ENCODE results near the gene PSMG1.

PSMG1 gene

DNA sequence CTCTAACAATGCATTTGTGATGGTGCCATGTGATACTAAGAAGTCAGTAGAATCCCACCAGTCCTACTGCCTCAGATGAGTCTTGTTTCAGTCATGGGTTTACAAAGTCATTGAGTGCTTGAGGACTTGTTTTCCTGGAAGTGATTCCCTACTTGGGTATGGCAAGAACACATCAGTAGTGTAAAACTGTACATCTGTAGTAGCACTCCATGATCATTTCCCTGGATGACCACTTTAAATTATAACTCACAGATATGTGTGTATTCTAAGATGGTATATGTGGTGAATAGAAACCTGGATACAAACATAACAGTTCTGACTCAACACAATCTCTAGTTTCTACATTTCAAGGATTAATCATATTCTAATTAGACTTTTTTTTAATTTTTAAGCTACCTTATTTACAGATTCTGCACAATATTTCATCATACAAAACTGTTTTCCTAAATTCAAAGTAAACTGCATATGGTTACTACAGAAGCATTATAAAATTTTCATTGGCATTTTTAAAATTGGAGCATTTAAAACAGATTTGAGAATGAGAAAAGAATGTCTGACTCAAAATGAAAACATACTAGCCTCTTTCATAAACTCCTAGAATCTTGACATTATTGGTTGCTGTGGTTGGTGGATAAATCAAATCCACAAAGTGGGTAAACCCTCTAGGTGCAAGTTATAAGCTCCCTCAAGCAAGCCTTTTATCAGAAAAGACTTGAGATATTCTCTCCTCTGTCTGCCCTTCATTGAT lies 6.8 kb upstream of the PSMG1 start:
- no peak for DNase-seq

DNA sequence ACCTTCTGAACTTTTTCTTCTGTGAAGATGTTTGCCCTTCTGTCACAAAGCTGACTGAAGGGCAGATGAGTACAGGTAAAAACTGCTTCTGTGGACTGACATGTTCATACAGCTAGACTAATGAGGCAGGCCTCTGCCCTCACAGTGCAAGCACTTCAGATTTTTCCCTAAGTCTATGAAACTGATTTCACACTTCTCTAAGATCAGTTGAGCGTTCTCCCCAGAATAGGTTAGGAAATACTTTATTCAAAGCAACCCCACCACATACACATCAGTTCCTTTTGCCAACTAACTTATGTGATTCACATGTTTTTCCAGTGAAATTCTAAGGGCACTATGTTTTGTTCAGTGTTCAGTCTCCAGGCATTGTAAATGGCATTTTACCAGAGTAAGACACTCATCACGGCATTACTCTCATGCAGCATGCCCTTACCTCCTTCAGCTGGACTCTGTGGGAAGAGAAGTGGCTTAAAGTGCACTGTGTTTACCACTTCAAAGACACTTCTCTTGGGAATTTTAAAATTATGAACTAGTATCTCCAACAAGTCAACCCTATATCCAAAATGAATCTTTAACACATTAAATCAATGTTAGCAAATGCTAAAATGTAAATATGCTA lies 5.4 kb upstream of the PSMG1 start:
- no peak for DNase-seq

DNA sequence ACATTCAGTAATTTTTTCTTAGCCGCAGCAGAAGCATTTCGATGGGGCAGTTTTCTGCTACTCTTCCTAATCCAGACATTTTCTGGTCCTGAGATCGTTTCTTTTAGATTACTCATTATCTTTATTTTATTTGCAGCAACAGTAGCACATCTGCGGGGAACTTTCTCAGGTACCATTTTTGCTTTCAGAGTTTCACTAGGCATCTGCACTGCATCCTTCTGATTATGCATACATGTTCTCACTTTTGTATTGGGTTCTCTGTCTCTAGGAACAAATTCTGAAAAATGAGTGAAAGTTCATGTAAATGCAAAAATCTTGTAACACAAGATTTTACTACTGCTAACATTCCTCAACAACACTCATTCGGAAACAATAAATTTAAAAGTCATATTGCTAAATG lies 3.9 kb upstream of the PSMG1 start:
- DNase-seq: no peak

DNA sequence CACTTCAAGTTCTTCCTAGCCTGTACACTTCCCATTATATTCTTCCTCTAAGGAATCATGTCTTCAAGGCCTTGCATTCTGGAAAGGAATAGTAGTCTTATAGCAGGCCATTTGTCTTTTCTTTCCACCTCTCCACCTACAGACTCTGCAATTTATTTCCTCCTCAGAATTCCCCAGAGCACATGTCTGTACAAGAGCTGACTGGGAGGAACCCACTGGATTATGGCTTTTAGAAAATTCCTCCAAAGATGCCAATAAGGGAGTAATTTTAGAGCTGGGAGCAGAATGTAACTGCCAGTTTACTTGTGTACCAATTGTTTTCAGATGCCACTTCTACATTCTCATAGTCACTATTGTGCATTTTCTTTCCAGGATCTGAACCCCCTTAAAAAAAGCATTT lies 3.4 kb upstream of the PSMG1 start:
- no peak for DNase-seq

DNA sequence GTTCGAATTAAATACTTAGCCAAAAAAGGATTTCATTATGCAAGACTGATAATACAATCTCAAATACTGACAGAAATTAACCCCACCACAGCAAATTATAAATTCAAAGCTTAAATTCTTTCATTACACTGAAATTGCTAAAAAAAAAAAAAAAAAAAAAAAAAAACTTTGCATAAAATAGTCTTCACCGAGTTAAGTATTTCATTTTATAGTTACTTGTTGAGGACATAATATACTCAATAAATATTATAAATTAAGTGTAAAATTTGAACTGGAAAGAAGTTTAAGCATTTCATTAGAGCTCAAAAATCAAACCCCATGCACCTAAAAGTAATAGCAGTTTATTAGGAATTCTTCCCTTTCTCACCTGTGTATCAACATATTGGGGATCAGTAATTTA lies 1.9 kb upstream of the PSMG1 start:
- DNase-seq: no peak

DNA sequence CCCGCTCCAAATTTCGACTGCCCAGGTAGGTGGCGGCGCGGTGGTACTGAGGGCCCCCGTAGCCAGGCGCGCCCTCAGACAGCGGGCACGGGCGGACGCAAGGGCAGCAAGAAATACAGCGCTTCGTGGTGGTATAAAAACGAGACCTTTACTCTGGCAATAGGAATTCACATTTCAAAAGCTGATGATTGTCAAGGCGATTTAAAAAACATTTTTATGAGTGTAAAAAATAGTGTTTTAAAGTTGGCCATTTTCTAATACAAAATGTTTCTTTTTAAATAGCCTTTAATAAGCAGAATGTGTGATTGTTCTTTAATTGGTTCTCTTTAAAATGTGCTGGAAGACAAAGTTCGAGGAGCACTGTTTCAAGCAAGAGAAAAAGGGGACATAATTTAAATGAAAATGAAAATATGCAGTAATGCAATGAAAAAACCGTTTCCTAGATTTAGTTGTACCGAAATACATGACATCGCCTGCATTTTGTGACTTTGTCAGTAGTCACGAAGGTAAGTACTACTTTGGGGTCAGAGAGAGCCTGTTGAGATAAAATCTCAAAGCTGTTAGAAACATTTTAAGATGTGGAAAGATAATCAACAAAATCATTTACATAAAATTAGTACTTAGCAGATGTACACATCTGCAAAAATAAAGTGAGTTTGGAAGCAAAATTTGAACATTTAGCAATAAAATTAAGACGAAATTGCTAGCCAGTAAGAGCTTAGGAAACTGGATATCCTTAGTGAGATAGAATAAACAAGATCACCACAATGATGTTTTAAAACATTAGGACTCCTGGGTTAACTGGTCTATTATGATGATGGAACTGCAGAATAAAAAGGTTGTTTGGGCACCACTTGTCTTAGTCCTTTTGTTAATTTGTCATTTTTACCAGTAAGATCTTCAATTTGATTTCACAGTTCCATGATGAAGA lies 1.1 kb upstream of the PSMG1 start:
- no peak for DNase-seq

DNA sequence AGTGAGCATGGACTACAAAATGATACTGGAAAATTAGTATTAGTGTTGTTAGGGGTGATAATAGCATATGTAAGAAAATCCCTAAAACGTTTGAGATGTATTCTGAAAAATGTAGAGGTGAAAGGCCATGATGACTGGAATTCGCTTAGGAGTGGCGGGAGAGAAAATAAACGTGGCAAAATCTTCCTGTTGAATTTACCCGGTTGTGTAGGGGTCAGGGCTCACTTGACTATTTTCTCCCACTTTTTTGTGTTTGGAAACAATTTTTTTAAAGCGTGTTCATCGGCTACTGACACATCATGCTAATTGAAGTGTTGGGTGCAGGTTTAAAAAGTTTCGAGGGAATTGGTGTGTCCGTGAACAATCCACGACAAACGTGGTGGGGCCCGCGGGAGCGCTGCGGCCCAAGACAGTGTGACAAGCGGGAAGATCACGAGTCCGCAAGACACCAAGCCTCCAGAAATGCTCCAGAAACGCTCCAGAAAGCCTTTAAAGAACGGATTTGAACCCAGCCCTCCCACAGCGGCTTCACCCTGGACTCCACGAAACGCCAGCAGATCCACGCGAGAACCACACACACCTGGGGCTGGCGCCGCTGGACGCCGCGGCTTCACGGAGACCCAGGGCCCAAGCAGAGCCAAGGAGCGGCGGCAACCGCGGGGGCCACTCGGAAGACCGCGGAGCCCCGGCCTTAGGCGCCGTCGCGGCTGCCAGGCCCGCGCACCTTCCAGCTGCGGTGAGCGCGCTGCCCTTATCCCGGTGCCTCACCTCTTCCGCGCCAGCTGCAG lies 573 bp downstream of the PSMG1 start:
- no peak for DNase-seq

DNA sequence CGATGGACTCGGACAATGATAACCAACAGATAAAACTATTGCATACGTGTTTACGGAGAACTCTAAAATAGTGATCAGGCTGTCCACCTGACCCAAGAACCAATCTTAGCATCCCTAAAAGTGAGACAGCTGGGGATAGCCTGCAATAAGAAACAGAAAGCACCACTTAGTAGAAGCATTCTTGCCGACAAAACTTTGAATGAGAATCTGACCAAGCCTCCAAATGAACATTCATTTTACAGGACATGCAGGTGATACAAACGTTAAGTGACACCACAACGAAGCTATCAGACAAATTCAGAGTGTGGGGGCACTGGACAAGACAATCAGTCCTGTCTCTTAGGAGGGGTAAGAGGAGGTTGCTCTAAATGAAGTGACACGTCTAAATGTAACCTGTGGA lies 1.2 kb downstream of the PSMG1 start:
- peak; percentile 3 for DNase-seq

DNA sequence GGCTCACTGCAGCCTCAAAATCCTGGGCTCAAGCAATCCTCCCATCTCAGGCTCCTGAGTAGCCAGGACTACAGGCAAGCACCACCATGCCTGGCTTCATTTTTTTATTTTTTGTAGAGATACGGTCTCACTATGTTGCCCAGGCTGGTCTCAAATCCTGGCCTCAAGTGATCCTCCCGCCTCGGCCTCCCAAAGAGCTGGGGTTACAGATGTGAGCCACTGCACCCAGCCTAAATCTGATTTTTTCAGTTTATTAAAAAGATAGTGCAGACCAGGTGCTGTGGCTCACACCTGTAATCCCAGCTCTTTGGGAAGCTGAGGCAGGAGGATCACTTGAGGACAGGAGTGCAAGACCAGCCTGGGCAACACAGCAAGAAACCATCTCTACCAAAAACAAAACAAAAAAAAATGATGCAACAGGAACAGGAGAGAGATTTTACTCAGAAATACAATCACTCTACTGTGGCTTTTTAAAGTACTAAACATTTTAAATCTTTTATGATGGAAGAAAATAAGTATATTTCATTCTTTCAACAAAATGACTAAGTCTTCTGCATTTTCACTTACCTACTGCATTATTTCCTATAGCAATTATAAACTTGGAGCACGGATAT lies 1.9 kb downstream of the PSMG1 start:
- no peak for DNase-seq

DNA sequence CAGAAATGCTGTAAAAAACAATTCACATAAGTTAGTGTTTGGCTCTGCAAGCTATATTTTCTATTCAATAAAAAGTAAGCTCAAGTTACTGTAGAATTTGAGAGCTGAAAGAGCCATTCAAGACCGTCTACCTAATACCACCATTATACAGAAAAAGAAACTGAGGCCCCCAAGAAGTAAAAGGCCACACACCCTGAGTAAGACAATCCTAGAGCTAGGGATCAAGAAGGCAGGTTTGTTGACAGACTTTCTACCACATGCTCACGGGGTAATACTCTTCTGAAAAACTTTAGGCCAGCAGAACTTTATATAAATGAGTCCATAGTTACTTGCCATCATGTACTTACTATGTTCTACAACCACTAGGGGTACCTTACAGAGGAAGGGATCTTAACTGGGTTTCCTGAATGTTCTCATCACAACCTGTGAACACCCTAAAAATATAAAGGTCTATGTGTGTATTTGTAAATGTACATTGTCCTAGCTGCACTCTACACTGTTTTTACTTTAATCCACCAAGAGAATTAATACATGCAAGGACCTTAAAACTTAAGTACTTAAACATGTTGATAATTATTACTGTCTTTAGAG lies 2.7 kb downstream of the PSMG1 start:
- no peak for DNase-seq

DNA sequence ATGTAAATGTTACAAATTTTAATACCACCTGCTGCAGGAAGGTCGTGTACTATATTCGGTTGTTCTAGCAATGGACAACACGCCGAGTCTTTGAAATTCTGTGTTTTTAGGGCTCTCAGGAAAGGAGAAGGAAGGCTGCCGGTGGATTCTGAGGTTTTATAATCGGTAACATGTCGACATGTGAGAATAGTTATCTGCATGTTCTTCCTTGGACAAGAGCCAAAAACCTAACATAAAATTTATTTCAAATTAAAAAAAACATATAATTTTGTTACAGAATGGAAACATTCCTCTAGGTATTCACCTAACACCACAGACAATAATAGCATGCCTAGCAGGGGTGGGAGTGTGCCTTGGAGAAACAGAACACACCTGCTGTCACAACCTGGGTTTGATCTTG lies 4.8 kb downstream of the PSMG1 start:
- DNase-seq: no peak

DNA sequence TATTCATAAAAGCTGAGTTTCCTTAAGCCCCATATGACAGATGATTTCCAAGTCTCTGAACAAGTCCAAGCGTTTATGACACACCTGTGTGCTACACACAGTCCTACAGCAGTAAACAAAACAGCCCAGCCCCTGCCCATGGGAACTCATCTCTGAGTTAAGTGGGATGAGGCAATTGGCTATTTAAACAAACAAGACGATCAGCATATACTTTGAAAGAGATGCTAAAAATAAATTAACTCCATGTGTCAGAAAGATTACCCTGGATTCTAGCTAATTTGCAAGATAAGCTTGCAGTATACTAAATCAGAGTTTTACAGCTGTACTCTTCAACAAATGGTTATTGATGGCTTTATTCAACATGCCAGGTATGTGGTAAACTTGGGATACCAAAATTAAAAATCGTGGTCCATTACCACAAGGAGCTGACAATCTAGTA lies 7.0 kb downstream of the PSMG1 start:
- no peak for DNase-seq

DNA sequence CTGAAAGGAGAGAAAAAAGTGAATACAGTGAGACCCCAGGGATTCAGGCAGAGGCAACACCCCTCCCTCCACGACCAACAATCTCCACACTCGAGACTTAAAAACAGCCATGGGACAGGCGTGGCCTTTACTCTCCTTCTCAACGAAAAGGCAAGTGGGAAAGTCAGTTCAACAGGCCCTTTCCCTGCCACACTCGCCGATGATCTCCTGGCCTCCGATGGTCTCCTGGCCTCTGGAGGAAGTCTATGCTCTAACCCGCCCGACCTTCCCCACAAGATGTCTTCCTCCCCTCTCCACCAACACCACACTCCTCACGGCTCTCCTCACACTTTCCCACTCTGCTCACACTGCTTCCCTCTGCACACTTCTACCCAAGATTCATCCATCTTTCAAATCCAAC lies 7.6 kb downstream of the PSMG1 start:
- no peak for DNase-seq

DNA sequence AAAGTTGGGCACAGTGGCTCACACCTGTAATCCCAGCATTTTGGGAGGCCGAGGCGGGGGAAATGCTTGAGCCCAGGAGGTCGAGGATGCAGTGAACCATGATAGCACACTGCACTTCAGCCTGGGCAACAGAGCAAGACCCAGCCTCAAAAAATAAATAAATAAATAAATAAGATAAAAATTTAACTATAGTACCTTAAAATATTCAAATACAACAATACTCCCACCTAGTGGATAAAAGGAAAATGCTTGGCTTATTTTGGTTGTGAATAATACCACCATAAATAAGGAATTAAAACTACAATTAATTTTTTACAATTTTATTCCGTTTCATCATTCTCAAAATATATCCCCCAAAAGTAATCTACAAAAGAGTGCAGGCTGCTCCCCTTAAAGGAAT lies 8.1 kb downstream of the PSMG1 start:
- no peak for DNase-seq

DNA sequence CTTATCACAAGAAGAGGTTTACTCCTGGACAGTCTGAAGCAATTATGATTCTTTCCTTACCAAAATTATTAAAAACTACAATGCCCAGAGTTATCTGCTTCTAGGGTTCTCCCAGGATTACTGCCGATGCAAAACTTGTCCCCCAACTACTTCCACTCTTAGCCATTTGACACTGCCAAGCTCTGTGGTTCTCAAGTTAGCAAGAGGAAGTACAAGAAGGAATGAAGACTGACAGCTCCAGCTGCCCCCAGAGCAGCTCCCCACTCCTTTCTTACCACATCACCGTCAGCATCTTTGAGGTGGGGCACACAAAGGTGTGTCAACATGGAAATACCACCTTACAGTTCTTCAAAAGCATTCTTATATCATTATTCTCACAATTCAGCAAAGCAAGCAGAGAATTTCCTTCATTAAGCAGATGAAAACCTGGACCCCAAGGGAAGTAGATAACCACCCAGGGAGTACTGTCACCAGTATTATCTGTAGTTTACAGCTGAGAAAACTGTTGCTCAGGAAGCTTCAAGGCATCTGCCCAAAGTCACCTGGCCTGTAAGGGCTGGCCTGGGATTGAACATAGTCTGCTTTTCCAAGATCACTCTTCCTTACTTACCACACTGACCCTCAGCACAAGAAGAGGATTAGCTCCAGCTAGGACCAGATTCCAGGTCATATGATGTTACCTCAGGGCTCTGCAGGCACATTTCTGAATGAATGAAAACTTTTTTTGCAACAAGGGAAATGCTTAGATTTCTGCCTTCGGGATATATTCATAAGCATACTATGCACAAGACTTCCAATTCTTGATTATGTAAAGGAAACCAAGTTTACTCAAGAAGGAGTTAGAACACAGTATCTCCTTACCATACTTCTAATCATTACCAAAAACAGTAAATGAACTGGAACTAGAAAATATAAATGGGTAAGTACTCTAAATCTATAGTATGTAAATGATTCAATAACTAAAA lies 9.3 kb downstream of the PSMG1 start:
- no peak for DNase-seq

DNA sequence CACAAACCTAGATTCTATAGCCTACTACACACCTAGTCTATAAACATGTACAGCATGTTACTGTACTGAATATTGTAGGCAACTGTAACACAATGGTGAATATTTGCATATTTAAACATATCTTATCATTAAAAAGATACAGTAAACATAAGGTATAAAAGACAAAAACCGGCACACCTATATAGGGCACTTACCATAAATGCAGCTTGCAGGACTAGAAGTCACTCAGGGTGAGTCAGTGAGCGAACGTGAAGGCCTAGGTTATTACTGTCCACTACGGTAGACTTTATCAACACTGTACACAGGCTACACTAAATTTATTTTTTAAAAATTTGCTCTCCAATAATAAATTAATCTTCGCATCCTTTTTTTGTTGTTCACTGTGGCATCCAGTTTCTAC lies 13.3 kb downstream of the PSMG1 start:
- DNase-seq: no peak

DNA sequence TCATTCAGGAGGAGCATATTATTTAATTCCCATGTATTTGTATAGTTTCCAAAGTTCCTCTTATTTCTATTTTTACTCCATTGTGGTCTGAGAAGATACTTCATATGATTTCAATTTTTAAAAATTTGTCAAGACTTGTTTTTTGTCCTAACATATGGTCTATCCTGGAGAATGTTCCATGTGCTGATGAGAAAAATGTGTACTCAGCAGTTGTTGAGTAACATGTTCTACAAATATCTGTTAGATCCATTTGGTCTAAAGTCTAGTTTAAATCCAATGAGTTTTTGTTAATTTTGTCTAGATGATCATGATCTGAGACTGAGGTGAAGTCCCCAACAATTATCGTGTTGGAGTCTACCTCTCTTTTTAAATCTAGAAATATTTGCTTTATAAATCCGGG lies 14.5 kb downstream of the PSMG1 start:
- no peak for DNase-seq

DNA sequence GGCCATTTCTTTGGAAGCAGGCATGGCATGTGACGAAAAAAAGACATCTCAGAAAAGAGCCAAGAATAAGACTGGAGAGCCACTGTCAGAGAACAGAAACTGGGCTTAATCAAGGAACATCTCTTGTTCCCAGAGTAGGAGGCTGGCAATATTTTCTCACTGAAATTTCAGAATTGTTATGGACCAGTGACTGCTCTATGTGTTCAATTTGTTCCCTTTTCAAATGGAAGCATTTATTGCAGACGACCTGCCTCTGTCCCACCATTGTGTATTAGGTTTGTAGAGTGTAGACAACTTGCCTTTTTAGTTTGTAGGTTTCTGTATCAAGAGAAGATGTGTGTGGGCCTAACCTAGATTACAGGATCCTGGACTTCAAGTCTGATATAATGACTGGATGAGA lies 18.7 kb downstream of the PSMG1 start:
- DNase-seq: no peak

DNA sequence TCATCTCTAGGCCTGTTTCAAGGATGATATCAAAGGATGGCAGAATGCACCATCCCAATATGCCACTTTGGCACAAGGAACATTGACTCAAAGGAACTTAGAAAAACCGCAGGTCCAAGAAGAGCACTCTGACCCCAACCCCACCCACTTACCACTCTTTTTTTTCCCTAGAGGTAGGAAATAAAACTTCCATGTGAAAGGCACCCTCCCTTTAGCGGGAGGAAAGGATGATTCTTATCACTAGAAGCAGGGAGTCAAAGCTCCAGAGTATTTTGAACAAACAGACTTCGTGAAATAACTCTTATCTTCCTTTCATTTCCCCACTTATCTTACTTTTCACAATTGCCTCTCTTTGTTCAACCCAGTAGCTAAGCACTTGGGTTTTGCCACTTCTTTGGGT lies 22.2 kb downstream of the PSMG1 start:
- DNase-seq: no peak

DNA sequence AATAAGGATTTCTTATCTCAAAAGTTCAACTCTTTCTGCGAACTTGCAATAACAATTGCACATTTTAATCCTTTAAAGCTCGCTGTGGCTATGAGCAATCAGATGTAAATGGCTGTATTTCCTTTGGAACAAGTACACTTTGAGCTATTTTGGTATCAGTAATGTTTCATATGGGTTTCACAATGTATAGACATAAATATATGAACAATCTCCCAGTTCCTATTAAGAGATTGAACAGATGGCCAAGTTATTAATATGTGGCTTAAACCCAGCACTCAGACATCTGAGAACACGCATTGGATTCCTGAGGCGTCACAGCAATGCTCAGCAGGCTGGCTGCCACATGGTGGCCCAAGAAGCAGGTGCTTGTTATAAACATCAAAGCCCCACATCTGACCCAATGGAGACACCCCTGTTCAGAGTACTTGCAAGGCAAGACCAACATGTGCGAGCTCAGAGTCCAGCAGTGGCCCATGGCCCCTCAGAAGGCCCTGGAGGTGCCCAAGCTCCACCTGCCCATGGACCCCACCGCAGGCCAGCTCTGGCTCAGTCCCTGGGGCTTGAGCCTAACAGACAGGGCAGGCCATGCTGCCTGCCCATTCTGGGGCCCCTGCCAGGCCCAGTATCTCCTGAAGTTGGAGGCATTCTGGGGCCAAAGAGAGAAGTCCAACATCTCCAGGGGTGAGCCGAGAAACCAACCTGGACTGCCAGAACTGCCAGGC lies 23.7 kb downstream of the PSMG1 start:
- no peak for DNase-seq
